ENCODE measurements around the gene IFIT1.

GRCh38 chr10:89371079-89371478, 21.3 kb upstream of the IFIT1 start:
- TF ChIP-seq EZH2 (IDR thresholded peaks at IDR 0.05; ENCODE audit: borderline replicate concordance, low read length), result no peak
- no peak for TF ChIP-seq CTCF (IDR thresholded peaks at IDR 0.05; ENCODE audit: low read length)
